Ovary (tissue), 3 donors: ENCODE measurements around the gene CEBPE.

Source experiments
- EP300 ChIP-seq: sonication (generic); formaldehyde crosslinking; IDR thresholded peaks from one replicate; pipeline ENCODE4 v1.6.1; 2017; ENCODE audit warnings: antibody characterized with exemption
- POLR2A ChIP-seq: fragments of 450-650 bp; IDR thresholded peaks from one replicate; pipeline ENCODE4 v1.6.1; 2017; ENCODE audit warnings: antibody characterized with exemption, mild to moderate bottlenecking, moderate library complexity
- TF ChIP-seq, protein P1 (sequence below), 3 donors: fragments of 450-650 bp in 2 of 3; fragments of 200-600 bp in 1 of 3; IDR thresholded peaks; one replicate each; pipeline versions ENCODE4 v1.5.1 to v1.8.0; 2016 to 2022; ENCODE audit warnings: antibody characterized with exemption in 3 of 3, mild to moderate bottlenecking in 1 of 3
- donor health status: DM: no; HTN: no; CAD: no.

DNA sequence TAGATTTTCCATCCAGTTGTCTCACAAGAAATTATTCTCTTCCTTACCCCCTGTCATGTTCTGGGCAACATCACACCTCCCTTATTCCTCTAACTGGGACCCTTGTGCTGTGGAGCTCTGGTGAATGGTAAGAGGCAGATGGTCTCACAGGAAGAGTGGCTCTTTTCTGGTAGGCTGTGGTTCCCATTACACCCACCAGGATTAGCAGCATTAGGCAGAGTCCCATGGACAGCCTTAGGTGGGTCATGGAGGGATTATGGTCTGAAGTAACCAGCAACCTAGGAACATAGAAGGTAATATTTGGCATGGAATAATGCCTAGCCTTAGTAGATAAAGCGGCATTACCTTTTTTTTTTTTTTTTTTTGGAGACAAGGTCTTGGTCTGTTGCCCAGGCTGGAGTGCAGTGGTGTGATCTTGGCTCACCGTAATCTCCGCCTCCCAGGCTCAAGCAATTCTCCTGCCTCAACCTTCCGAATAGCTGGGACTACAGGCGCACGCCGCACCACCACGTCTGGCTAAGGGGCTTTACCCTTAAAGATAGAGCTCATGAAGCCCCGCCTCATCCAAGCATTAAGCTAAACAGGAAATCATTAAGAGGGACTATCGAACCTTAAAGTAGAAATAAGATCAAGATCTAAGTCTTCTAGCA is 19.7 kb downstream of the CEBPE start:
- TF ChIP-seq, protein P1, sequence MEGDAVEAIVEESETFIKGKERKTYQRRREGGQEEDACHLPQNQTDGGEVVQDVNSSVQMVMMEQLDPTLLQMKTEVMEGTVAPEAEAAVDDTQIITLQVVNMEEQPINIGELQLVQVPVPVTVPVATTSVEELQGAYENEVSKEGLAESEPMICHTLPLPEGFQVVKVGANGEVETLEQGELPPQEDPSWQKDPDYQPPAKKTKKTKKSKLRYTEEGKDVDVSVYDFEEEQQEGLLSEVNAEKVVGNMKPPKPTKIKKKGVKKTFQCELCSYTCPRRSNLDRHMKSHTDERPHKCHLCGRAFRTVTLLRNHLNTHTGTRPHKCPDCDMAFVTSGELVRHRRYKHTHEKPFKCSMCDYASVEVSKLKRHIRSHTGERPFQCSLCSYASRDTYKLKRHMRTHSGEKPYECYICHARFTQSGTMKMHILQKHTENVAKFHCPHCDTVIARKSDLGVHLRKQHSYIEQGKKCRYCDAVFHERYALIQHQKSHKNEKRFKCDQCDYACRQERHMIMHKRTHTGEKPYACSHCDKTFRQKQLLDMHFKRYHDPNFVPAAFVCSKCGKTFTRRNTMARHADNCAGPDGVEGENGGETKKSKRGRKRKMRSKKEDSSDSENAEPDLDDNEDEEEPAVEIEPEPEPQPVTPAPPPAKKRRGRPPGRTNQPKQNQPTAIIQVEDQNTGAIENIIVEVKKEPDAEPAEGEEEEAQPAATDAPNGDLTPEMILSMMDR (IDR thresholded peaks at IDR 0.05), result no peak
- TF ChIP-seq POLR2A (no peak), EP300 (no peak)
